Right lobe of liver (tissue), 6 donors: ENCODE measurements around the gene GRIA1. TPM values are rescaled to one million over a fixed set of nuclear protein-coding genes. Genes with fewer than 3 reads are reported as not detected.

Source experiments
- ATAC-seq, 4 donors: fragments of 200-7000 bp; cut with Tn5 transposase; one replicate each; pipeline ENCODE4 v1.9.1; 2020; ENCODE audit warnings: mild to moderate bottlenecking in 4 of 4, moderate library complexity in 4 of 4
- DNase-seq, 3 donors: peaks; one replicate each; pipeline ENCODE4 v3.0.0-alpha.2; 2020
- H3K27ac ChIP-seq, 3 donors: fragments of 200-600 bp; one replicate each; pipeline ENCODE4 v1.8.0; 2022
- H3K27me3 ChIP-seq, 2 donors: fragments of 200-600 bp; one replicate each; pipeline ENCODE4 v1.8.0; 2022
- H3K36me3 ChIP-seq, 4 donors: fragments of 200-600 bp; sonication (generic) in 1 of 4; one replicate each; pipeline versions ENCODE4 v1.5.1 to v1.8.0; 2017 to 2022; ENCODE audit warnings: control low read depth in 1 of 4
- H3K4me1 ChIP-seq, 4 donors: fragments of 200-600 bp; sonication (generic) in 1 of 4; one replicate each; pipeline versions ENCODE4 v1.5.1 to v1.8.0; 2017 to 2022; ENCODE audit warnings: control low read depth in 1 of 4
- H3K4me3 ChIP-seq, 3 donors: fragments of 200-600 bp; one replicate each; pipeline ENCODE4 v1.8.0; 2022
- H3K9me3 ChIP-seq, 4 donors: fragments of 200-600 bp; sonication (generic) in 1 of 4; one replicate each; pipeline versions ENCODE4 v1.5.1 to v1.8.0; 2017 to 2022; ENCODE audit warnings: control low read depth in 1 of 4
- POLR2A ChIP-seq: fragments of 450-650 bp; IDR thresholded peaks from one replicate; pipeline ENCODE4 v1.6.1; 2017; ENCODE audit warnings: antibody characterized with exemption, mild to moderate bottlenecking
- WGBS: methylation state at CpG from one replicate; pipeline ENCODE4 v1.1.6; 2018; ENCODE audit warnings: low coverage, low lambda C conversion rate; ENCODE audit not compliant: insufficient coverage; ENCODE audit errors: missing lambda C conversion rate; 5-methylcytosine and 5-hydroxymethylcytosine counted together
- intact Hi-C, 2 donors: fragments of 100-400 bp; cut with DNase I; formaldehyde crosslinking; loops; one replicate each; pipeline versions ENCODE4 v1.11.2 to v1.14.1; 2022
- total RNA-seq, 6 experiments: library from RNA; depleted of rRNA in 2 of 6; stranded (reverse); fragments of >200 nt in 2 of 6; fragmentation: NEBNext Ultra II Directional in 3 of 6; extraction: Animal tissue kit (Norgen Biotek cat#: 25700) in 3 of 6; gene quantifications; one replicate each; pipeline versions ENCODE4 v1.1.0 to v1.2.4, GENCODE V29; 2016 to 2023
- TF ChIP-seq, protein P1 (sequence below), 4 donors: fragments of 200-600 bp in 3 of 4; fragments of 450-650 bp in 1 of 4; IDR thresholded peaks; one replicate each; pipeline versions ENCODE4 v1.5.1 to v1.8.0; 2016 to 2022; ENCODE audit warnings: antibody characterized with exemption in 4 of 4, mild to moderate bottlenecking in 2 of 4
- donor health status: DM: no; HTN: yes; CAD: no.
- donor health status: DM: no; HTN: no; CAD: no.
- donor health status: DM: no; HTN: no; CAD: no.
- donor health status: DM: no; HTN: yes; CAD: no.
- donor health status: DM: no; HTN: yes; CAD: no.

The GRIA1 gene
- total RNA-seq, 6 experiments from 2014 or later: not detected

DNA sequence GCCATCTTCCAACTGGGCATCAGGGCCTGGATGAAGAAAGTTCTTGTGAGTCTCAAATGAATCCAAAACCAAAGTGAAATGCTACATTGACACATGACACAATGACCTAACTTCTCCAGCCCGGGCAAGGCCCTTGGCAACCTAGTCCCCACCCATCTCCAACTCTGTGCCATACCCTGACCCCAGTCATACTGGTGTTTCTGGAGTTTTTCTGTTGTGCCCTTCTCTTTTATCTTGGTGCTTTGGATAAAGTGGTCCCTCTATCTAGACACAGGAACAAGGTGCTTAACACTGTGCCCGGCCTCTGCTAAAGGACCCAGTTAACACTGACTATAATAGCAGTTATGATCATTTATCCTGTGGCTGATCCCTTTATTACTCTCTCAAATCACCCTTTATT is 149.8 kb downstream of the GRIA1 start:
- intact Hi-C loops: no loop called here
- no peaks in the 10 kb centered on the region for H3K4me1 ChIP-seq
- no peak for DNase-seq
- no peak overlapping the region for H3K4me3 ChIP-seq
- ATAC-seq: no peak
- H3K27ac ChIP-seq: no peak overlapping the region
- no peaks in the 10 kb centered on the region for H3K9me3 ChIP-seq
- H3K27me3 ChIP-seq: no peaks in the 10 kb centered on the region
- no peak for TF ChIP-seq POLR2A
- TF ChIP-seq, protein P1, sequence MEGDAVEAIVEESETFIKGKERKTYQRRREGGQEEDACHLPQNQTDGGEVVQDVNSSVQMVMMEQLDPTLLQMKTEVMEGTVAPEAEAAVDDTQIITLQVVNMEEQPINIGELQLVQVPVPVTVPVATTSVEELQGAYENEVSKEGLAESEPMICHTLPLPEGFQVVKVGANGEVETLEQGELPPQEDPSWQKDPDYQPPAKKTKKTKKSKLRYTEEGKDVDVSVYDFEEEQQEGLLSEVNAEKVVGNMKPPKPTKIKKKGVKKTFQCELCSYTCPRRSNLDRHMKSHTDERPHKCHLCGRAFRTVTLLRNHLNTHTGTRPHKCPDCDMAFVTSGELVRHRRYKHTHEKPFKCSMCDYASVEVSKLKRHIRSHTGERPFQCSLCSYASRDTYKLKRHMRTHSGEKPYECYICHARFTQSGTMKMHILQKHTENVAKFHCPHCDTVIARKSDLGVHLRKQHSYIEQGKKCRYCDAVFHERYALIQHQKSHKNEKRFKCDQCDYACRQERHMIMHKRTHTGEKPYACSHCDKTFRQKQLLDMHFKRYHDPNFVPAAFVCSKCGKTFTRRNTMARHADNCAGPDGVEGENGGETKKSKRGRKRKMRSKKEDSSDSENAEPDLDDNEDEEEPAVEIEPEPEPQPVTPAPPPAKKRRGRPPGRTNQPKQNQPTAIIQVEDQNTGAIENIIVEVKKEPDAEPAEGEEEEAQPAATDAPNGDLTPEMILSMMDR (IDR thresholded peaks at IDR 0.05): no peak
- 66% methylated on average over 2 of the region's 2 CpGs for whole genome bisulfite sequencing
- no peaks in the 10 kb centered on the region for H3K36me3 ChIP-seq

DNA sequence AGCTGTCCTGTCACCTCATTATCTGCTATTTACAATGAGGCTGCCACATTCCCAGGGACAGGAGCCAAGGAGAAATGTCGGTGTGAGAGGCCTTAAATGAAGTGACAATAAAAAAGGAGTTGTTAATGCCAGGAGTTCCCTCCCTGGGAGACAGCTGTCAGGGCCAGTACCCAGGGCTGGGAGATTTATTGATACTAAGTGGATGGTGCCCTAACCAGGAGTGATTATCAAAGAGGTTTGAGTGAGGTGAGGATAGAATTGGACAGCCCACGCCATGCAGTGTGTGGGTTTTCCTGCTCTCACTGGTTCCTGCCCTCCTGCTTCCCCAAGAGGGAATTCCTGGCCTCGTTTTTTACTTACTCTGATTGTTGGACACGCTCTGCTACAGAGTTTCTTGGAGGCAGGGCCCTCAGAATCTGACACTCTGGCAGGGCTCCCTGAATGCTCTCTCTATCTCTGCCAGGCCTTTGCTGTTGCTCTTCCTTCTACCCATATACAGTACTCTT is 150.8 kb downstream of the GRIA1 start:
- Histone ChIP-seq H3K27ac (no peak overlapping the region), H3K9me3 (no peaks in the 10 kb centered on the region), H3K4me3 (no peak overlapping the region), H3K36me3 (no peaks in the 10 kb centered on the region), H3K4me1 (no peaks in the 10 kb centered on the region), H3K27me3 (no peaks in the 10 kb centered on the region)
- intact Hi-C loops: no loop called here
- WGBS: 45% methylated on average over 3 of the region's 4 CpGs
- TF ChIP-seq, protein P1 (IDR thresholded peaks at IDR 0.05): no peak
- TF ChIP-seq POLR2A: no peak
- DNase-seq (no peak), ATAC-seq (no peak)

DNA sequence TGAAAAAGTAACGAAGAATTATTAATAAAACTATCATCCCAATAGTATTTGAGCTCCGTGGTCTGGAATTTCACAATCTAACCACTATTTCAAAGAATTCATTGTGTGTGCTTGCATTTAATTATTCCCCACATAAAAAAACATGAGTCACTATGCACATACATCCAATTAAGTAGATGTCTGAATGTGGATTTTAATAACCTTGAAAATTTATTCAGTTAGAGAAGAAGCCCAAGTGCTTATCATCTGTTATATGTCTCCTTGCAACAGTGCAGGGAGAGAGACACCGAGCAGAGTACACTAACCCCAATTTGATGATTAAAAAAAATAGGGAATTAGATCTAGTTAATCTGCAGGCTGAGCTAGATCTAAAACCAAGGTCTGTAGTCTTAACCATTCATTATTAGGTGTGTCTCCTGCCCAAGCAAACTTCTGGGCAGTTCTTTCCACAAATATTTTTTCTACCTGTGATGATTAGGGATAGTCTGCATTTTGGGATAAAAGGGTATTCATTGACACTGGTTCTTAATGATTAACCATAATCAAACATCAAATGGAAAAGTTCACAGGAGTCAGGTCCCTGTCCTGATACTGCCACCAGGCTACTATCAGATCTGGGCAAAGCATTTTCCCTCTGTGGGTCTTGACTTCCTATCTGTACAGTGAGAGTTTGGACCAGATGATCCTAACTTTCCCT is 164.2 kb downstream of the GRIA1 start:
- H3K4me1 ChIP-seq: peaks cover 0 to 12% (median 0%) of the 10 kb centered on the region in 4 donors
- intact Hi-C loops: no loop called here
- no peaks in the 10 kb centered on the region for H3K9me3 ChIP-seq
- WGBS: 23% methylated on average over 3 of the region's 3 CpGs
- DNase-seq: no peak
- ATAC-seq: peak; percentile 75 to 99 (median 94)
- H3K27ac ChIP-seq: no peak overlapping the region
- TF ChIP-seq, protein P1 (IDR thresholded peaks at IDR 0.05): no peak
- no peak for TF ChIP-seq POLR2A
- H3K36me3 ChIP-seq: no peaks in the 10 kb centered on the region
- H3K27me3 ChIP-seq: no peaks in the 10 kb centered on the region
- H3K4me3 ChIP-seq: no peak overlapping the region

DNA sequence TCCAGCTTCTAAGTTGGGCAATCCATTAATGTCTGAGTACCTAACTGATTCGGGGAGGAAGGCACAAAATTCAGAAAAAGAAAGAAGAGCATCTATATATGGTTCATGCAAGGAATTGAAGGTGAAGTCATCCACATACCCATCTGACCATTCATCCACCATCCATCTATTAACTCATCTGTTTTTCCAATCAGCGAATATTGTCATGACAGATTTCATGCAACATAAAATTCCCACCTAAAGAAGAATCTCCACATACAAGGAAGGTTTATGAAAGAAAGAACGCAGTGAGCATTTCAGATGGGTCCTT is 164.7 kb downstream of the GRIA1 start:
- Histone ChIP-seq H3K36me3 (no peaks in the 10 kb centered on the region), H3K4me1 (peaks cover 0 to 12% (median 0%) of the 10 kb centered on the region in 4 donors), H3K27ac (no peak overlapping the region), H3K9me3 (no peaks in the 10 kb centered on the region), H3K27me3 (no peaks in the 10 kb centered on the region), H3K4me3 (no peak overlapping the region)
- intact Hi-C loops: no loop called here
- ATAC-seq: no peak
- no peak for DNase-seq
- TF ChIP-seq, protein P1 (IDR thresholded peaks at IDR 0.05): no peak
- no peak for TF ChIP-seq POLR2A
- WGBS: 62% methylated on average over 3 of the region's 3 CpGs
